OCI-LY3 (cell line): Measurements from ENCODE around the gene MET.
A peak's percentile ranks its signal among the peaks of the same experiment; 100 is the strongest.

ENCODE experiments used
- H2AFZ ChIP-seq: fragments of 200-600, 300-600 bp; shearing (Covaris generic); 2 replicates; pipeline ENCODE4 v1.6.0; 2014; ENCODE audit warnings: antibody characterized with exemption, low read depth, low read length
- H3K27ac ChIP-seq: fragments of 200-600, 300-600 bp; sonication (generic); 2 replicates; pipeline ENCODE4 v1.5.1; 2014; ENCODE audit warnings: mild to moderate bottlenecking, low read length, moderate library complexity, mixed read lengths
- H3K27me3 ChIP-seq: fragments of 200-600, 300-600 bp; sonication (generic); 2 replicates; pipeline ENCODE4 v1.6.1; 2014; ENCODE audit warnings: low read depth, low read length, mixed read lengths
- H3K36me3 ChIP-seq: fragments of 200-600, 300-600 bp; sonication (generic); replicated peaks from 2 replicates; pipeline ENCODE3; 2014; ENCODE audit warnings: low read depth, low read length, mixed read lengths
- H3K4me1 ChIP-seq: fragments of 300-600, 200-600 bp; sonication (generic); 2 replicates; pipeline ENCODE4 v1.6.1; 2014; ENCODE audit warnings: low read length, mixed read lengths
- H3K4me2 ChIP-seq: fragments of 200-600, 300-600 bp; sonication (generic); 2 replicates; pipeline ENCODE4 v1.6.1; 2014; ENCODE audit warnings: low read length, mixed read lengths
- H3K4me3 ChIP-seq: fragments of 300-600, 200-600 bp; sonication (generic); 2 replicates; pipeline ENCODE4 v1.5.1; 2014; ENCODE audit warnings: antibody characterized with exemption, mild to moderate bottlenecking, low read length, moderate library complexity
- H3K79me2 ChIP-seq: fragments of 300-600, 200-600 bp; shearing (Covaris generic); 2 replicates; pipeline ENCODE4 v1.6.1; 2014; ENCODE audit warnings: mild to moderate bottlenecking, low read length, mixed read lengths
- H3K9ac ChIP-seq: fragments of 300-600, 200-600 bp; shearing (Covaris generic); 2 replicates; pipeline ENCODE4 v1.6.0; 2014; ENCODE audit warnings: mild to moderate bottlenecking, low read length, moderate library complexity
- H3K9me3 ChIP-seq: fragments of 200-600, 300-600 bp; shearing (Covaris generic); 2 replicates; pipeline ENCODE4 v1.6.1; 2014; ENCODE audit warnings: low read length, mixed read lengths; ENCODE audit not compliant: insufficient read depth
- H4K20me1 ChIP-seq: fragments of 200-600, 300-600 bp; sonication (generic); 2 replicates; pipeline ENCODE4 v1.6.1; 2016; ENCODE audit warnings: low read length, mixed read lengths; ENCODE audit not compliant: insufficient read depth
- EZH2phosphoT487 ChIP-seq: fragments of 200-600 bp; shearing (Covaris generic); IDR thresholded peaks from 2 replicates; pipeline ENCODE4 v1.6.1; 2018; ENCODE audit warnings: antibody characterized with exemption, mixed run types, low read depth
- TF ChIP-seq, protein P1 (sequence below): fragments of 200-600, 300-600 bp; sonication (generic); IDR thresholded peaks from 2 replicates; pipeline ENCODE4 v1.5.1; 2014; ENCODE audit warnings: antibody characterized with exemption, low read length, low read depth

Gene MET

DNA sequence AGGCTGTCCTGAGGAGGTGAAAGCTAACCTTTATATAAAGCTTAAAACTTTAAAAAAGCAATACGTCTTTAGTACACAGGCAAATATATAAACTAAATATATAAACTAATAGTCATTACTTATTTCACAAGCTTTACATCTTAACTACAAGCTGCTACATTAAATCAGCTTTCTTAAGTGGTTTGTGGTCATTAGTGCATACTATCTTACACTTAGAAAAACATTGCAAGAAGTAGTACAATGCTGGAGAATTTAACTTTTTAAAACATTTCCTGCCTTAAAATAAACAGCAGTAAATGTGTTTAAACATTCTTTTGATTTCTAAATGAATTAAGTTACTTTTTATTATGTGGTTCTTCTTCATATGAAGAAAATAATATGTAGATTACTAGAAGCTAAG, 36.3 kb downstream of the MET start:
- no peak overlapping the region for H2AFZ ChIP-seq
- H3K4me3 ChIP-seq = no peak overlapping the region
- H3K27me3 ChIP-seq = no peaks in the 10 kb centered on the region
- TF ChIP-seq EZH2phosphoT487 = no peak
- no peaks in the 10 kb centered on the region for H3K9me3 ChIP-seq
- H3K79me2 ChIP-seq = peaks cover 63% of the 10 kb centered on the region
- no peak overlapping the region for H3K27ac ChIP-seq
- H3K4me1 ChIP-seq = peaks cover 43% of the 10 kb centered on the region
- H3K9ac ChIP-seq = no peak overlapping the region
- no peak overlapping the region for H3K4me2 ChIP-seq
- no peaks in the 10 kb centered on the region for H4K20me1 ChIP-seq
- H3K36me3 ChIP-seq = peaks cover 17% of the 10 kb centered on the region

DNA sequence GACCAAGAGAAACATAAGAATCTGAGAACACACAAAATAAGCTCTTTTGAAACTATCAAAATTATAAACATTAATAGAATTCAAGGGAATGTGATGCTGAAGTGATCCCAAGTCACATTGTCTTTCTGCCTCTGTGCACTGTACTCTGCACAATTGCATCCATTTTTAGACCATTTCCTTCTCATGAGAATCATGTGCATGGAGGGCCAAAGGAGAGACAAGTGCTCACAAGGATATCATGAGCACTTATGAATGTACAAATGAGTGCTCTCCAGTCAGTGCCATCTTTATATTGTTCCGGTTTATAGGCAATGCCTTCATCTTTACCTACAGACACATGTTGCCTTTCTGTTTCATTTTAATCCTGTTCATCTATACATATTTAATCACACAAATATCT, 36.9 kb downstream of the MET start:
- no peaks in the 10 kb centered on the region for H4K20me1 ChIP-seq
- H3K27me3 ChIP-seq = no peaks in the 10 kb centered on the region
- no peak overlapping the region for H2AFZ ChIP-seq
- H3K4me1 ChIP-seq = peaks cover 43% of the 10 kb centered on the region
- peaks cover 61% of the 10 kb centered on the region for H3K79me2 ChIP-seq
- H3K4me3 ChIP-seq = no peak overlapping the region
- H3K27ac ChIP-seq = no peak overlapping the region
- no peaks in the 10 kb centered on the region for H3K9me3 ChIP-seq
- no peak for TF ChIP-seq EZH2phosphoT487
- TF ChIP-seq, protein P1, sequence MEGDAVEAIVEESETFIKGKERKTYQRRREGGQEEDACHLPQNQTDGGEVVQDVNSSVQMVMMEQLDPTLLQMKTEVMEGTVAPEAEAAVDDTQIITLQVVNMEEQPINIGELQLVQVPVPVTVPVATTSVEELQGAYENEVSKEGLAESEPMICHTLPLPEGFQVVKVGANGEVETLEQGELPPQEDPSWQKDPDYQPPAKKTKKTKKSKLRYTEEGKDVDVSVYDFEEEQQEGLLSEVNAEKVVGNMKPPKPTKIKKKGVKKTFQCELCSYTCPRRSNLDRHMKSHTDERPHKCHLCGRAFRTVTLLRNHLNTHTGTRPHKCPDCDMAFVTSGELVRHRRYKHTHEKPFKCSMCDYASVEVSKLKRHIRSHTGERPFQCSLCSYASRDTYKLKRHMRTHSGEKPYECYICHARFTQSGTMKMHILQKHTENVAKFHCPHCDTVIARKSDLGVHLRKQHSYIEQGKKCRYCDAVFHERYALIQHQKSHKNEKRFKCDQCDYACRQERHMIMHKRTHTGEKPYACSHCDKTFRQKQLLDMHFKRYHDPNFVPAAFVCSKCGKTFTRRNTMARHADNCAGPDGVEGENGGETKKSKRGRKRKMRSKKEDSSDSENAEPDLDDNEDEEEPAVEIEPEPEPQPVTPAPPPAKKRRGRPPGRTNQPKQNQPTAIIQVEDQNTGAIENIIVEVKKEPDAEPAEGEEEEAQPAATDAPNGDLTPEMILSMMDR = no peak
- no peak overlapping the region for H3K9ac ChIP-seq
- no peak overlapping the region for H3K4me2 ChIP-seq
- H3K36me3 ChIP-seq = peaks cover 15% of the 10 kb centered on the region

GRCh38 chr7:116709336-116709735, 37.3 kb downstream of the MET start:
- Histone ChIP-seq H3K4me1 (peaks cover 43% of the 10 kb centered on the region), H3K9ac (no peak overlapping the region; the same call in 1 of the 2 replicates), H3K9me3 (no peaks in the 10 kb centered on the region), H3K4me2 (peak overlapping the region; percentile 84), H3K79me2 (peaks cover 57% of the 10 kb centered on the region), H3K27me3 (no peaks in the 10 kb centered on the region), H3K4me3 (peak overlapping the region; percentile 46; the same call in 1 of the 2 replicates), H2AFZ (no peak overlapping the region), H4K20me1 (no peaks in the 10 kb centered on the region), H3K27ac (peak overlapping the region; percentile 68), H3K36me3 (peaks cover 10% of the 10 kb centered on the region)
- TF ChIP-seq EZH2phosphoT487 = no peak
- TF ChIP-seq, protein P1 = no peak

DNA sequence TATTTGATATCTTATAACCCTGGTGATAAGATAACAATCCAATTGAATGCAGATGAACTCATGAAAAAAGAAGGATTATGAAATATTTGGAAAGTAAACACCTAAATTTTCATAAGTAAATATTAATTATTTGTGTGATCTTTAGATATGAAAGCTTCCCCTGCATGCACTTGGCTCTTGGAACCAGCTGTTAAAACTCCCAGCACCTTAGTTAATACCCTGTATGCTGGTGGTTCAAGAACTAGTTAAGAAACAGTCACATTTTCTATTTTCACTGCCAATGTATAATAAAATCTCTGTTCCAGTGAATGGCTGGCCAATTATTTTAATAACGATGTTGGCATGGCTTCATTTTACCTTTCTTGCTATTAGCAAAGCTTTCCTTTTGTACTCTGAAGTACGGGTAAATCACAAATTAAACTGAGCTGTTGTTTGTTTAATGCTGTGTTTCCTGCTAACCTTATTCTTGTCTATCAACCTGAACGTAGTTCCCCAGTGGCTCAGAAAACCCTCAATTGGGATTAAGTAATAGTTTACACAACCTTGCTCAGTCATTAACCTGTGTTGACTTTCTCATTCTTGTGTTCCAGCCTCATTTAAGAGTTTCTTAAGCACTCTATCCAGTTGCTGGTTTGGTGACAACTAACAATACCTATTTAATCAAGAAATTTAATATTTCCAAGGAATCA, 38.9 kb downstream of the MET start:
- Histone ChIP-seq H3K27ac (peak overlapping the region; percentile 68), H3K79me2 (peaks cover 61% of the 10 kb centered on the region), H3K4me2 (peak overlapping the region; percentile 84), H3K4me3 (peak overlapping the region; percentile 46), H3K27me3 (no peaks in the 10 kb centered on the region), H3K36me3 (peaks cover 9% of the 10 kb centered on the region), H2AFZ (no peak overlapping the region), H3K4me1 (peaks cover 43% of the 10 kb centered on the region), H4K20me1 (no peaks in the 10 kb centered on the region), H3K9me3 (no peaks in the 10 kb centered on the region), H3K9ac (peak overlapping the region; percentile 43)
- no peak for TF ChIP-seq EZH2phosphoT487
- TF ChIP-seq, protein P1 = no peak
